Measurements from ENCODE around the gene ANK3.

The ANK3 gene

DNA sequence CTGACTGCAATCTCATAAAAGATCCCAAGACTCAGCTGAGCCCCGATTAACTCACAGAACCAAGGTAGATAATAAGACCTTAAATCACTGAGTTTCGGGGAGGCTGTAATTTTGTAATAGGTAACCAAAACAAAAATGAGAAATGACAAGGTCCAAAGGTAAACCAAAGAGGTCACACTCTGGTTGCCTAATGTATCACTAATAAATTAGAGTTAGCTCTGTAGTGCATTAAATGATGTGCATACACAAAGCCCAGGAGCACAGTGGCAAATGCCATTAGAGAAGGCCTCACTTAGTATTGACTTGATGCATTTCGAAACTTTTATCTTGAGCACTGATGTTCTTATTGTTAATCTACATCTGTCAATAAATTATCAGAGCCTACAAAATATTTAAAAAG lies 245.6 kb downstream of the ANK3 start:
- Mint-ChIP-seq H3K27me3 (no peaks in the 10 kb centered on the region), H3K36me3 (peaks cover 13% of the 10 kb centered on the region), H3K4me3 (no peak overlapping the region), H3K9me3 (no peaks in the 10 kb centered on the region), H3K4me1 (no peaks in the 10 kb centered on the region), H3K27ac (no peak overlapping the region)
- no peak for ATAC-seq

DNA sequence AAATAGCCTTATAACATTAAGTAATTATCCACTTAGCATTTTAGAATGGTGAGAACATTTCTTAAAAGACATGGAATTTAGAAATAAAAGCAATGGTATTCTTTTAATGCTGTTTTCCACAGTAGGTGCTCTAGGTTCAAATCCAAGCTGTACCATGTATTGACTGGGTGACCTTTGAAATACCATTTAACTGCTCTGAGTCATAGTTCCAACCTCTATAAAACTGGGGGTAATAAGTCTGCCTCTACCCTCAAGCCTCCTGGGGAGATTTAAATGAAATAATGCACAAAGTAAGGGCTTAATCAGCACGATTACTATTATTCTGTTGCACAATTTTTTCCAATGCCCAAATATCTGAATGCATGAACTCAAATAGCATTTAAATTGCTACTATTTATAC lies 246.9 kb downstream of the ANK3 start:
- Mint-ChIP-seq H3K27me3 (no peaks in the 10 kb centered on the region), H3K4me3 (no peak overlapping the region), H3K9me3 (no peaks in the 10 kb centered on the region), H3K36me3 (peaks cover 13% of the 10 kb centered on the region), H3K27ac (no peak overlapping the region), H3K4me1 (no peaks in the 10 kb centered on the region)
- no peak for ATAC-seq

DNA sequence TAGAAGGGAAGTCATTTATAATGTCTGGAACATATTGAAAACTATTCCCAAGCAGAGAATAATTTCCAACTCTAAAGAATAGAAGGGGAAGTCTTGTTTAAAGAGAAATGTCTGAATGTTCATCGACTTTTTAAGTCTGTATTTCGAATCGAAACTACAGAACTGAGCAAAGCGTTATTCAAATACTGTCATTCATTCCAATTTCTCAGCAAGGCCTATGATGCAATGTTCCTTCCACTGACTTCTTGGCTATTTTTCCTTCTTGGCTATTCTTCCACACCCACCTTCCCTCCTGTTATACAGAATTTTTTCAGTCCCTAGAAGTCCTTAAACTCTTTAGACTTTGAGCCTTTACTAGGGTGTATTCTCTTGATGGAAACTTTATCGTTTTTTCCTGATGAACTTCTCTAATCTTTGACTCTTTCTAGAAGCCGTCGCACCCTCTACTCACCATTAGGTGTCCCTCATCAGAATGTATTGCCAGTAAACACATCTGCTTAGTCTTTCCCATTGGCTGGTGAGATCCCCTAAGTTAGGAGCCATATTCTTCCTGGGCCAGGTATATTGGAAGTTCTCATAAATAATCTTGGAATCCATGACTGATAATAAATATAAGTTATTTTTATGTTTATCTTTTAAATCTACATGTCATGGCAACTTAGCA lies 247.6 kb downstream of the ANK3 start:
- Mint-ChIP-seq H3K27me3 (no peaks in the 10 kb centered on the region), H3K36me3 (peaks cover 13% of the 10 kb centered on the region), H3K27ac (no peak overlapping the region), H3K4me3 (no peak overlapping the region), H3K4me1 (no peaks in the 10 kb centered on the region), H3K9me3 (no peaks in the 10 kb centered on the region)
- ATAC-seq, result no peak

DNA sequence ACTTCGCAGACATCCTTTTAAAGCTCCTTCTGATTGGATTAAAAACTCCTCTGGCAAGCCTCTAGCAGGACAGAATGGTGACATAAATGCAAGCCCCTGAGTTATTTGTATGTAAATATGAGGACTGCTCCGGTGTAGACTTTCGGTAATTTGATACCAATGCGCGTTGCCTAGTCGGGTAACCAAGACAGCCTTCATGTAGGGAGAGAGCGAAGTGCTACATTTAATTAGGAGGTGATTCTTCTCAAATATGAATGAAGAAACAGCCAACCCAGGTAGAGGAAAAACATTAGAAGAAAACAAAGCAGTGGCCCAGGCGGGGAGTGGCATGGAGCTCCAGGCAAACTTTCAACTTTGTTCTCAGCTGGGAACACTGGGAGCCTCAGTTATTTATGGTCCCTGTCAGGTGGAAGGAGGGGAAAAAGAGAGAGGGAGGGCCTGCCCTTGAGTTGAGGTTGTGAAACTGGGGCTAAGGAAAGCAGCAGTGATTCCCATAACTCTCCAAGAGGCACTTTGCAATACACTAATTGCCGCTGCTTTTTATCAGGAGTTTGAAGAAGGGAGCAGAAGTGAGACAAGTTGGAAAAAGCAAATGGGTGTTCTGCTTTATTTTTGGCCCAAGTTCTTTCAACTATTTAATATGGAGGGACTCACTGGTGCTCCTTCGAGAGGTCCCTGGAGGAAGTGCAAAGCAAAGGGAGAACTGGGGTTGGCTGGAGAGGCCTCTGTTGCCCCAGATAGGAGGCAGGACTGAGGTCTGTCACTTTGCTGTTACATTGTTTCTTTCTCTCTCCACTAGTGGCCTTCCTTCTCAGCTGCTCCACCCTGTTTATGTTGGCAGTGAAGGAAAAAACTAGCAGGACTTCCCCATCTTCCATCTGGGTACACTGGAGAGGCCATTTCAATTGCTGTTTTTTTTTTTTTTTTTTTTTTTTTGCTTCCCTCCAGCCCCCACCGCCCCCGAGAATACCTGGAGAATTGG lies 248.7 kb downstream of the ANK3 start:
- no peak overlapping the region for H3K27ac Mint-ChIP-seq
- no peak overlapping the region for H3K4me3 Mint-ChIP-seq
- no peaks in the 10 kb centered on the region for H3K9me3 Mint-ChIP-seq
- ATAC-seq, result no peak
- no peaks in the 10 kb centered on the region for H3K27me3 Mint-ChIP-seq
- peaks cover 13% of the 10 kb centered on the region for H3K36me3 Mint-ChIP-seq
- H3K4me1 Mint-ChIP-seq, result no peaks in the 10 kb centered on the region

DNA sequence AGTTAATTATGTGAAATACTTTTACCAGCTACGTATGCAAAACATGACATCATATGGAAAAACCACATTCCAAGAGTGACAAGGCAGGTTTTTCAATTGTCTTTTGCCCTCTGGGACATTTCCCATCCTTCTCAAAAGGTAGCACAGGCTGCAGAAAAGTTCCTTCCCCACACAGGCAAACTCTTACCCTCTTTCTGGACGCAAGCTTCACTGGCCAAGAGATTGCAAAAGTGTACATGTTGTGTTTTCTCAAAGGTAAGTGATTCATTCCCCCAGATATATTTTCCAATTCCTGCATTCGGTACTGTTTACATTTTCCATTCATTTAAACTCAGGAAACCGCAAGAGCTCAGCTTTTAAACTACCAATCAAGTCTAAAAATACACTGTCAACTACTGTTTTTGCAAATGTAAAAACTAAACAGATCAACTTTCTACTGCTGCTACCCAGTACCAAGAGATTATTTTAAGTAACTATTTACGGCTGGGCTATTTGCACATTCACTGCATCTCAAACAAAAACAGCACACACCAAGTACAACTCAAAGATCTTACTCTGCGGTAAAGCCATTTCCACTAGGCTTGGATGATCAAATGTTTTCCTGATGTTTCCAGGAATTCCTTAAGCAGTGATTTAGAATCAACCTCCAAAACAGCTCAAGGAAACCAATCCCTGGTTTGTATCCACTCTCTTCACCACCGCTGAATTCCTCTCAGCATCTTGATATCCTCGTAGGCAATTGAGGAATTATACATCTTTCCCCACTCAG lies 249.7 kb downstream of the ANK3 start:
- no peaks in the 10 kb centered on the region for H3K4me1 Mint-ChIP-seq
- no peaks in the 10 kb centered on the region for H3K27me3 Mint-ChIP-seq
- H3K9me3 Mint-ChIP-seq, result no peaks in the 10 kb centered on the region
- H3K27ac Mint-ChIP-seq, result no peak overlapping the region
- H3K36me3 Mint-ChIP-seq, result peaks cover 12% of the 10 kb centered on the region
- no peak for ATAC-seq
- H3K4me3 Mint-ChIP-seq, result no peak overlapping the region

DNA sequence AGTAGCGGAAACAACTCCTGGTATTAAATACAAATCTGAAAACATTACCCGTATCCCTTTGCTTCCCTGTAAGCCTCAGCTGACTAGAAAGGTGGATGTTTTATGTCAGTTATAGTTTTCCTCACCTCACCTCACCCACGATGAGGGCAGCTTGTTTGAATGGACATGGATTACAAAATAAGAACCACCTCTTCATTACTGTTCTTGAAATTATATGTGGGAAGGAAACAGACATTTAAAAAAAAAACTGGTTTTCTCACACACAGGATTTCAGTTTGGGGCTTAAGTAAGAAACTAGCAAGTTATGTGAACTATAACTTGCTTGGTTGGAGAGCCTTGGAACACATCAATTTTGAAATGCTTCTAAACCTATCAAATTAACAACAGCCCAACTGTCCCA lies 250.4 kb downstream of the ANK3 start:
- Mint-ChIP-seq H3K27me3 (no peaks in the 10 kb centered on the region), H3K4me3 (no peak overlapping the region), H3K27ac (no peak overlapping the region), H3K4me1 (no peaks in the 10 kb centered on the region), H3K36me3 (peaks cover 5% of the 10 kb centered on the region), H3K9me3 (no peaks in the 10 kb centered on the region)
- no peak for ATAC-seq

DNA sequence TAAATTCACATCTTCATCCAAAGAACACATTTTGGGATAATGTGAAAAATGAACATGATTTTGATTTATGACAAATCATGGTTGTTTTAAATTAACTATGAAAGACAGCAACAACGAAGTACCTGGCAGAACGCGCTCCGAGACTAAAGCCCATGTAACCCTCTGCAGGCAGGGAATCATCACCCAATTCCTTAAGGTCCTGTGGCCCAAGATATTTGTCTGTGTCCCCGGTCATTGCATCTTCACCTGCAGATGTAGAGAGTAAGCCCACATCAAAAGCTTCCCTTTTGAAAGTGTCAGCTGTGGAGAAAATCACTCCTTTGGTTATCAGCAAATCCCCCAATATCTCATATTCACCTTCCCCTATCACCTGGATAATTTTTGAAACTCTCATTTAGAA lies 250.8 kb downstream of the ANK3 start:
- H3K36me3 Mint-ChIP-seq, result peaks cover 4% of the 10 kb centered on the region
- no peak overlapping the region for H3K27ac Mint-ChIP-seq
- H3K4me3 Mint-ChIP-seq, result no peak overlapping the region
- no peaks in the 10 kb centered on the region for H3K4me1 Mint-ChIP-seq
- no peak for ATAC-seq
- no peaks in the 10 kb centered on the region for H3K27me3 Mint-ChIP-seq
- no peaks in the 10 kb centered on the region for H3K9me3 Mint-ChIP-seq

DNA sequence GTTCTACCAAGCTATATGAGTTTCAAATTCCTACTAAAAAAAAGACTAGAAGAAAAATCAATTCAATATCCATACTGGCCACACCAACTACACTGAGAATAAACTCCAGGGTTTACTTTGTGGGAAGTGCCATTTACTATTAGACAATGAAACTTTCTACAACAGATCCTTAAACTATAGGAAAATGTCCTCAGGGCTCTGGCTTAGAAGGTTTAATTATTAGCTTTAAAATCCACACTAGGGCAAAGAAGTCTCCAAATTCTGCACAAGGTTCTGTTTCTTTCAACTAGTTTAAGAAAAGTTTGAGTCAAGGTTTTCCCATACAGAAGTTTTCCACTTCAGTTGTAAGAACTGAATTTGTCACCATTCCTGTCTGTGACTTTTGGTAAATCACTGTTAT lies 251.6 kb downstream of the ANK3 start:
- H3K9me3 Mint-ChIP-seq, result no peaks in the 10 kb centered on the region
- ATAC-seq, result no peak
- no peak overlapping the region for H3K4me3 Mint-ChIP-seq
- H3K27me3 Mint-ChIP-seq, result no peaks in the 10 kb centered on the region
- no peak overlapping the region for H3K27ac Mint-ChIP-seq
- no peaks in the 10 kb centered on the region for H3K36me3 Mint-ChIP-seq
- no peaks in the 10 kb centered on the region for H3K4me1 Mint-ChIP-seq

DNA sequence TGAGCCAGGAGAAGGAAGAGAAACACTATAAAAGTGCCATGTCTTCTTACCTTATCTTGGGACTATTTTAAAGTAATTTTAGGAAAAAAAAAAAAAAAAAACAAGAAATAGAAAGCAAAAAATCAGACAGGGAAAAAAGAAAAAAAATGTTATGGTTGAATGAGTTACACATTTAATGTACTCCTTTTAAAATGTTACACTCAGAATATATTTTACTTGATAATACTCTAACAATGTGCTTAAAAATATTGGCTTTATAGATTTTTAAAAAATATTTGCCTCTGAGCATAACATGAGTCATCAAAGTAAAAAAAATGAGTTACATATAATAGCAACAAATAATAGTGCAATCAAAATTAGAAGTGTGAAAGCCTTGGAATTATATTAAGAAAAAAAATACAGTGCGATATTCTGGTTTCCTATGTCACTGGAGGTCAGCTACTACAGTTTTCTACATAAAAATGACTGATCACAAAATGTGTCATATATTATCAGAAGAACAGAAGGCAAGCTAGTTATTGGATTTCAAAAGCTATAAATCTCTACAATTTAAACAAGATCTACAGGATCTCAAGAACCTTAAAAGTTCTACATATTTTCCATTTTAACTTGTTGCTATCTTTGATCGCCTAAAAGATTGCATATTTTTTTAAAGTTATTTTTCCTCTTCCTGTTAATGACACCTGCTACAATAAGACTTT lies 252.2 kb downstream of the ANK3 start:
- H3K9me3 Mint-ChIP-seq, result no peaks in the 10 kb centered on the region
- no peak overlapping the region for H3K4me3 Mint-ChIP-seq
- no peaks in the 10 kb centered on the region for H3K36me3 Mint-ChIP-seq
- no peak for ATAC-seq
- H3K4me1 Mint-ChIP-seq, result no peaks in the 10 kb centered on the region
- no peaks in the 10 kb centered on the region for H3K27me3 Mint-ChIP-seq
- H3K27ac Mint-ChIP-seq, result no peak overlapping the region

DNA sequence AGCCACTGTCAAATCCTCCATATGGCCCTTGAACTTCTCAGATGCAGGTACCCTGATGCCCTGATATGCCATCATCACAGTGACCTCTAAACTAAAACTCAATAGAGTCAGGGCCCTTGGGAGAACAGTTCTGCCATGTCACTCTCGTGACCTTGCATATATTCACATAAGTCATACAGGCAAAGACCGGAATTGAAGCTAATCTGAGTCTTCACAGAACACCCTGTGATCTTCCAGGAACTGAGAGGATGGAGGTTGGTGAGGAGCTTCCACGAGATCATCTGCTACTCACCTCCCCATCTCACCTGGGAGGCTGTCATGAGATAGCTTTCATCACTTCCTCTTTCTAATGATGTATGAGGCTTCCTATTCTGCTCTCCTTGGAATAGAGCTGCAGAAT lies 254.7 kb downstream of the ANK3 start:
- no peaks in the 10 kb centered on the region for H3K36me3 Mint-ChIP-seq
- H3K4me3 Mint-ChIP-seq, result no peak overlapping the region
- no peak overlapping the region for H3K27ac Mint-ChIP-seq
- peaks cover 7% of the 10 kb centered on the region for H3K4me1 Mint-ChIP-seq
- no peaks in the 10 kb centered on the region for H3K27me3 Mint-ChIP-seq
- peak; percentile 69 for ATAC-seq
- no peaks in the 10 kb centered on the region for H3K9me3 Mint-ChIP-seq

DNA sequence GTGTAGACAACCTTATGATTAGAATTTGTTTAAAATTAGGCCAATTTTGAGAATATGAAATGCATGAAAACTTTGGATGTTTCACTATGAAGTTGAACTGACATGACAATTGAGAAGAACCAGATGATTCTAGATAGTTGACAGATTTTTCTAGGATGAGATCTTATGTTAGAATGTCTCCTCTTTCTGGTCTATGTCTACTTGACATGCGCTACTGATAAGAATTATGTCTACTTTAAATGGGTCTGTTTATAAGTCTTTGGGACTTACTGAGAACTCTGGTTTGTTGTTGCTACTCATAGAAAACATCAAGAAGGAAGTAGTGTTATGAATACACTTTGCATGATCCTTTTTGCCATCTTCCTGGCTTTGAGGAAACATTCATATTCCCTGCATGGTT lies 255.1 kb downstream of the ANK3 start:
- no peaks in the 10 kb centered on the region for H3K27me3 Mint-ChIP-seq
- no peaks in the 10 kb centered on the region for H3K9me3 Mint-ChIP-seq
- H3K27ac Mint-ChIP-seq, result no peak overlapping the region
- H3K4me1 Mint-ChIP-seq, result peaks cover 10% of the 10 kb centered on the region
- H3K36me3 Mint-ChIP-seq, result no peaks in the 10 kb centered on the region
- H3K4me3 Mint-ChIP-seq, result no peak overlapping the region
- ATAC-seq, result no peak

DNA sequence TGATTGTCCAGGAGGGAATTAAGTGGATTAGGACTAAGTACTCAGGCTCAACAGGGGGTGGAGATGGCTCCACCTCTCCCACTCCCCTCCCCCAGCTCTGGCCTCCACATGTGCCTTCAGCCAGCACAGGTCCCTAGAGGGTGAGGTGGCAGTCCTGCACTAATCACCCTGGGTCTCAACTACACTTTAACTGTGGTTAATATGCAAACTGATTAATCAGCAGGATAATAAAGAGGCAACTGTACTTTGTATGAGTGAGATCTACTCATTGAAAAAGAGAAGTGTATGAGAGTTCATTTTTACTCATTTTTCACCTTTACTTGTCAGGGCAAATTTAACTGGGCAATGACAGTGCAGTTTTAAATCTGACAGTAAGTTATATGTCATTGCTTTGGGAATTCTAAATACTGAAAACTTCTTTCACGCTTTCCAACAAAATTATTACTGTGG lies 259.5 kb downstream of the ANK3 start:
- Mint-ChIP-seq H3K4me3 (no peak overlapping the region), H3K4me1 (peaks cover 10% of the 10 kb centered on the region), H3K27ac (no peak overlapping the region), H3K36me3 (no peaks in the 10 kb centered on the region), H3K27me3 (no peaks in the 10 kb centered on the region), H3K9me3 (no peaks in the 10 kb centered on the region)
- peak; percentile 43 for ATAC-seq

DNA sequence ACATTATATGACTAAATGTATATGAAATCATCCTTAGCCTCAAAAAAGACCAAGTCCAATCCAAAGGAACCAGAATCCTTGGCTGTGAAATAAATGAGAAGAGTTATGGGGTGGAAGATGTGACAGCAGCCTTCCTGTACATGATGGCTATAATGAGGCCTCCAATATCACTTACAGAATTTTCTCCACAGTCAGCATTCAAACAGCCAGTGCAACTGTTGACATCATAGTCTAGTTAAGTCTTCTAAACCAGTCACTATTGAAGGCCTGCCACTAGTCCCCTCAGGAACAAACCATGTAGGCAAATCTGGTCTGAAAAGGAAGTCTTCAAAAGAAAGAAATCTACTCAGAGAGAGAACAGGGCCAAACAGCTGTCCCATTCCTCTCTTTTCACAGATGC lies 263.8 kb downstream of the ANK3 start:
- ATAC-seq, result no peak
- Mint-ChIP-seq H3K27ac (no peak overlapping the region), H3K4me1 (peaks cover 5% of the 10 kb centered on the region), H3K27me3 (no peaks in the 10 kb centered on the region), H3K36me3 (no peaks in the 10 kb centered on the region), H3K4me3 (no peak overlapping the region), H3K9me3 (no peaks in the 10 kb centered on the region)

DNA sequence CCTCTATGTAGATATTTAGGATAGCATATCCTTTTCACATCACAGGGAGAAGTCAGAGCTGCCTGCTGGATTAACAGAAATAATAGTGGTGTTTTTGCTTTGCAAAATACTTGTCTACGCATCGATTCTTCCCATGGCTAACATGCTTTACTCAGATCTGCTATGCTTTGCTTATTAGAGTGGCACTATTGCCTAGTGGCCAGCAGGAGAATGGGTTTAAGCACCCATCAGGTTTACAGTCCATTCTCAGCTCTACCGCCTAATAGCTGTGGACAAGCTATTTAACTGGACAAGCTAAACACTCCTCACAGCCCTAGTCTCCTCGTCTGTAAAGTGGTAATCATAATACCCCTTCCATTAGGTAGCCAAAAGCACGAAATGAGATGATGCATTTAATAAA lies 265.1 kb downstream of the ANK3 start:
- Mint-ChIP-seq H3K4me3 (no peak overlapping the region), H3K4me1 (no peaks in the 10 kb centered on the region), H3K36me3 (peaks cover 9% of the 10 kb centered on the region)

DNA sequence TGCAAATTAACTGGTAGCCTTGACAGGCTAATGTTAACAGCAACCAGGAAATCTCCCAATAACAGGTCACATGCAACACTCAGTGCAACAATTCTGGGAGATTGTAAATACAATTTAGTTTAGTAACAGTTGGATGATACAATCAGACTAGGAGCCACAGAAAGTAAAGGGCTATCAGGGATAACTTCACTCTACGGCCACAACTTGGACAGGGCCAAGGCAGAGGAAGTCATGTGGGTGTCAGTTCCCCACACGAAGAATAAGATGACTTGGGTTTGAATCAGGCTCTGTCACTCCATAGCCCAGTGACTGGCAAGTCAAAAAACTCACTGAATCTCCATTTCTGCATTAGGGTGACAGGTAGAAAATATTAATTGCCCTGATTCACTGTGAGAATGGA lies 266.0 kb downstream of the ANK3 start:
- peaks cover 9% of the 10 kb centered on the region for H3K36me3 Mint-ChIP-seq
- no peaks in the 10 kb centered on the region for H3K27me3 Mint-ChIP-seq
- no peak overlapping the region for H3K27ac Mint-ChIP-seq
- no peaks in the 10 kb centered on the region for H3K4me1 Mint-ChIP-seq
- no peak overlapping the region for H3K4me3 Mint-ChIP-seq
- ATAC-seq, result no peak
- peaks cover 3% of the 10 kb centered on the region for H3K9me3 Mint-ChIP-seq

More for the DNA sequence above, 265.1 kb downstream of the ANK3 start:
- peaks cover 3% of the 10 kb centered on the region for H3K9me3 Mint-ChIP-seq
- no peak overlapping the region for H3K27ac Mint-ChIP-seq
- ATAC-seq, result no peak
- no peaks in the 10 kb centered on the region for H3K27me3 Mint-ChIP-seq

Data from stimulated activated memory B cell treated with anti-CD40 and anti-IgM and Interleukin-4, amounts not matched to agents 10 μg/mL and 1 μg/mL and 100 μg/mL, for 72 hours (primary cell).